ENCODE results near the gene FMC1. TPM values are rescaled to one million over a fixed set of nuclear protein-coding genes. Genes with fewer than 3 reads are reported as not detected.
"Not testable (repeated sequence)": the region's sequence is repeated elsewhere in the genome, so short reads cannot be mapped to it uniquely, and the experiment has no call there.

The FMC1 gene
- total RNA-seq, 1 donor from 2014 or later, result 6.2 TPM

- Mint-ChIP-seq H3K9me3 (ENCODE audit: low read depth) (no peaks in the 10 kb centered on the region), H3K4me3 (ENCODE audit: unreplicated experiment) (no peak overlapping the region), H3K27me3 (ENCODE audit: low read depth) (no peaks in the 10 kb centered on the region), H3K36me3 (ENCODE audit: low read depth) (no peaks in the 10 kb centered on the region), H3K4me1 (ENCODE audit: low read depth) (no peaks in the 10 kb centered on the region), H3K27ac (ENCODE audit: unreplicated experiment) (no peak overlapping the region)
- no peak for DNase-seq (ENCODE audit: low spot score)
- TF ChIP-seq CTCF (IDR thresholded peaks at IDR 0.05), result peak; percentile 53
These were observed 19.9 kb upstream of the FMC1 start for GRCh38 chr7:139321071-139321745.

GRCh38 chr7:139324709-139325108, 16.4 kb upstream of the FMC1 start:
- H3K27me3 Mint-ChIP-seq (ENCODE audit: low read depth); H3K9me3 Mint-ChIP-seq (ENCODE audit: low read depth); H3K4me3 Mint-ChIP-seq (ENCODE audit: unreplicated experiment); H3K36me3 Mint-ChIP-seq (ENCODE audit: low read depth); DNase-seq (ENCODE audit: low spot score); H3K4me1 Mint-ChIP-seq (ENCODE audit: low read depth); H3K27ac Mint-ChIP-seq (ENCODE audit: unreplicated experiment): not testable (repeated sequence)

GRCh38 chr7:139328375-139328774, 12.8 kb upstream of the FMC1 start:
- Mint-ChIP-seq H3K27ac (ENCODE audit: unreplicated experiment) (no peak overlapping the region), H3K4me1 (ENCODE audit: low read depth) (no peaks in the 10 kb centered on the region), H3K9me3 (ENCODE audit: low read depth) (no peaks in the 10 kb centered on the region), H3K27me3 (ENCODE audit: low read depth) (no peaks in the 10 kb centered on the region), H3K36me3 (ENCODE audit: low read depth) (no peaks in the 10 kb centered on the region), H3K4me3 (ENCODE audit: unreplicated experiment) (no peak overlapping the region)
- no peak for DNase-seq (ENCODE audit: low spot score)
- TF ChIP-seq CTCF (IDR thresholded peaks at IDR 0.05), result no peak

GRCh38 chr7:139329119-139329518, 12.0 kb upstream of the FMC1 start:
- H3K4me3 Mint-ChIP-seq (ENCODE audit: unreplicated experiment), result no peak overlapping the region
- no peaks in the 10 kb centered on the region for H3K9me3 Mint-ChIP-seq (ENCODE audit: low read depth)
- H3K27ac Mint-ChIP-seq (ENCODE audit: unreplicated experiment), result no peak overlapping the region
- no peaks in the 10 kb centered on the region for H3K36me3 Mint-ChIP-seq (ENCODE audit: low read depth)
- no peaks in the 10 kb centered on the region for H3K27me3 Mint-ChIP-seq (ENCODE audit: low read depth)
- TF ChIP-seq CTCF (IDR thresholded peaks at IDR 0.05), result no peak
- DNase-seq (ENCODE audit: low spot score), result no peak
- H3K4me1 Mint-ChIP-seq (ENCODE audit: low read depth), result no peaks in the 10 kb centered on the region

- Mint-ChIP-seq H3K9me3 (ENCODE audit: low read depth) (no peaks in the 10 kb centered on the region), H3K36me3 (ENCODE audit: low read depth) (no peaks in the 10 kb centered on the region), H3K27ac (ENCODE audit: unreplicated experiment) (no peak overlapping the region), H3K4me3 (ENCODE audit: unreplicated experiment) (no peak overlapping the region), H3K27me3 (ENCODE audit: low read depth) (no peaks in the 10 kb centered on the region), H3K4me1 (ENCODE audit: low read depth) (no peaks in the 10 kb centered on the region)
- no peak for DNase-seq (ENCODE audit: low spot score)
- no peak for TF ChIP-seq CTCF (IDR thresholded peaks at IDR 0.05)
These were observed 10.7 kb upstream of the FMC1 start for GRCh38 chr7:139330333-139331030.
